GM23248 (cell line): ENCODE results near the gene UMODL1.

ENCODE experiments used
- EZH2 ChIP-seq: fragments of 200-600 bp; sonication (generic); IDR thresholded peaks from 2 replicates; pipeline ENCODE4 v1.6.1; 2018; ENCODE audit warnings: antibody characterized with exemption, mild to moderate bottlenecking; ENCODE audit not compliant: insufficient read depth, poor library complexity, severe bottlenecking
- EZH2phosphoT487 ChIP-seq: fragments of 200-600 bp; sonication (generic); IDR thresholded peaks from 2 replicates; pipeline ENCODE4 v1.6.1; 2018; ENCODE audit warnings: antibody characterized with exemption, moderate library complexity, mild to moderate bottlenecking, low read depth; ENCODE audit not compliant: insufficient read depth

DNA sequence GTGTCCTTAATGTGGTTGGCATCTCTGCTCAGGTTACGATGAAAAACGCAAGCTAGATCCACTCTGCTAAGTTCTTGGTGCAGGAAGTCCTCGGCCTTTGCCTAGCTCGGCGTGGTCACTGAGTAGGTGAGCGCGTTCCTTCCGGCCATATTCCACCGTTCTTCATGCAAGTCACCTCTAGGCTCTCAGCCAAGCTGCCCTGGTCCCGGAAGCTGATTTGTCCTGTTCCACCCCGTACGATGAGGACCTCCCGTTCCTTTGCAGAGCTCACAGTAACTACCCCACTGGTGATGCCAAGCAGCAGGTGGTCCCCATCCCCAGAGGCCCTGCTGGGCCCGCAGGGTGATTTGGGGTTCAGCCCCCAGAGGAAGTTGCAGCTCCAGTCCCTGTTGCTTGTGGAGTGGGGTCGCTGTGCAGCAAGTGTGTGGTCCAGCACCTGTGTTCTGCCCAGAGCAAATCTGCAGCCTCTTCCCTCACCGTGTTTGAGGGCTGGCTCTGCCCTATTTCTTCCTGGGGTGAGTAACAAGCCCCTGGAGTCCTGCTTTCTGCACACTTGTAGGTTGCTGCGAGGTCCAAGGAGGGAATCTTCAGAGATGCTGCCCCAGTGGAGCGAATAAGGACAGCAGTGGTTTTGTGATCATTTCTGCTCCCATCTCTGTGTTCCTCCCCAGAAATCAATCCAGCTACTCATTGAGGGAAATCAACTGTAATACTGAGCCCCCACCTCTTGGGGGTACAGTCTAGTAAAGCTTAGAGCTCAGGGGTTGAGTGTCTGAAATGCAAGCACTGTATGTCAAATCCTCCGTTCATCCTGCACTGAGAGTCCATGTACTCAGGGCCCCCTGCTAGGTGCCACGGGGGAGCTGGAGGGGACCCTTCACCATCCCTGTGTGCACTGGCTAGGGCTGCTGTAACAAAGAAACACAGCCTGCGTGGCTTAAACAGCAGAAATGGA, 2.3 kb downstream of the UMODL1 start:
- no peak for TF ChIP-seq EZH2phosphoT487
- TF ChIP-seq EZH2: no peak
